HL-60 (cell line): Measurements from ENCODE around the gene TMEM140.

ENCODE experiments used
- DNase-seq, 2 experiments: peaks; one replicate each; pipeline ENCODE4 v3.0.0-alpha.2; 2010 to 2020; ENCODE audit warnings: low read depth in 1 of 2, low spot score in 1 of 2
- H3K27ac ChIP-seq: fragments of 250-450 bp; sonication (Bioruptor Pico); replicated peaks from 2 replicates; pipeline ENCODE4 v1.5.1; 2020; ENCODE audit warnings: mild to moderate bottlenecking, moderate library complexity
- H3K27me3 ChIP-seq: fragments of 250-450 bp; sonication (Bioruptor Pico); 2 replicates; pipeline ENCODE4 v1.5.1; 2021; ENCODE audit warnings: mild to moderate bottlenecking, moderate library complexity; ENCODE audit not compliant: insufficient read depth, poor library complexity, severe bottlenecking
- H3K4me3 ChIP-seq: replicated peaks from 2 replicates; pipeline ENCODE4 v1.5.1; 2011; ENCODE audit warnings: mild to moderate bottlenecking, control low read depth, low read length; ENCODE audit not compliant: insufficient read depth
- CTCF ChIP-seq: IDR thresholded peaks from one replicate; pipeline ENCODE4 v1.5.1; 2011; ENCODE audit warnings: low read length, control low read depth, inconsistent platforms; ENCODE audit not compliant: insufficient read depth
- GABPA ChIP-seq: IDR thresholded peaks from 2 replicates; pipeline ENCODE4 v1.6.1; 2012; ENCODE audit warnings: low read depth
- POLR2AphosphoS5 ChIP-seq: IDR thresholded peaks from 2 replicates; pipeline ENCODE4 v1.6.1; 2012; ENCODE audit warnings: low read depth
- REST ChIP-seq: IDR thresholded peaks from 2 replicates; pipeline ENCODE4 v1.6.1; 2012; ENCODE audit warnings: low read depth; ENCODE audit not compliant: insufficient replicate concordance
- SPI1 ChIP-seq: IDR thresholded peaks from 2 replicates; pipeline ENCODE4 v1.6.1; 2012; ENCODE audit warnings: low read depth, mild to moderate bottlenecking, borderline replicate concordance
- long read RNA-seq: library from polyadenylated mRNA; unstranded; transcript quantifications from one replicate; pipeline ENCODE4 v2.0.0, GENCODE V29; 2020

Gene TMEM140
- long read RNA-seq, partial matches to known transcripts, result 0 of 5 reads
- long read RNA-seq, other reads (novel, unspliced or antisense), result 2 of 5 reads

- no peaks in the 10 kb centered on the region for H3K27me3 ChIP-seq
- H3K27ac ChIP-seq, result peak within 1 kb of the TSS; percentile 62
- peak within 1 kb of the TSS; percentile 38 for H3K4me3 ChIP-seq
- no peak for DNase-seq
- TF ChIP-seq REST (no peak), POLR2AphosphoS5 (no peak), GABPA (no peak), SPI1 (no peak; the same call in 1 of the 2 replicates), CTCF (no peak)
These were observed at the start of gene TMEM140 for GRCh38 chr7:135147899-135148721. Gene TMEM140, plus strand, starts transcription at chr7:135148072. Its CDS starts 16,370 bp downstream, at chr7:135164442.

DNA sequence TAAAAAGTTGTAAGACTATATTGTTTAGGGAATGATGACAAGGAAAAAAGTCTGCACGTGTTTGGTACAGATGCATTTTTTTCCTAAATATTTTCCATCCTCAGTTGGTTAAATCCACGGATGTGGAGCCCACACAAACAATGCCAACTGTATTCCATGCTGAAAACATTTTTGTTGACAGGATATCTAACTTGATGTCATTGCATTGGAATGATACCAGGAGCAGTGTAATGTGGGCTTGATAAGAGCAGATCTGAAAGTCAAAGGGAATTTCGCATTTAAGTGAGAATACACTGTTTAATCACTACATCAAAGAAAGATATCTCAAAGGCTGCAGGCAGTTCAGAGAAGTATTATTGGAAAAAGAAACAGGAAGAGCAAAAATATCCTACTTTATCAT lies 49.5 kb upstream of the TMEM140 start:
- TF ChIP-seq POLR2AphosphoS5 (no peak), CTCF (no peak), GABPA (no peak), SPI1 (no peak), REST (no peak)
- Histone ChIP-seq H3K27me3 (no peaks in the 10 kb centered on the region), H3K4me3 (no peak overlapping the region), H3K27ac (no peak overlapping the region)
- DNase-seq, result no peak

DNA sequence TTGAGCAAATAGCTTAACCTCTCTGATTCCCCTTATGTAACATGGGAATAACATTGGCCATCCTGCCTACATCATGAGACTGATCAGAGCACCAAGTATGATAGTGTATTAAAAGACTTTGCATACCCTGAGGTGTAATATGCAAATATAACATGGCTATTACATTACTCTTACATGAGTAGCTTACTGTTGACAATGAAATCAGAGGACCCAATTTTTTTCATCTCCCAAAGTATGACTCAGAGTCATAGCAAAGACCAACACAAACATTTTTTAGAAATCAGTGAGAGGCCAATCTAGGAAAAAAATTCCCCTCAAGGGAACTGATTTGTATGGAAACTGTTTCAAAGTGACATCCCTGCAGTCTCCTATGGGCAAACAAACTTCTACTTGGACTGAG lies 47.0 kb upstream of the TMEM140 start:
- no peak overlapping the region for H3K4me3 ChIP-seq
- H3K27me3 ChIP-seq, result no peaks in the 10 kb centered on the region
- DNase-seq, result no peak
- no peak for TF ChIP-seq CTCF
- no peak for TF ChIP-seq REST
- no peak for TF ChIP-seq GABPA
- TF ChIP-seq SPI1, result no peak
- TF ChIP-seq POLR2AphosphoS5, result no peak
- H3K27ac ChIP-seq, result no peak overlapping the region
